GM13976 (cell line): ENCODE data around the gene SORBS2.

Experiments used
- DNase-seq: peaks from one replicate; pipeline ENCODE4 v3.0.0; 2012; ENCODE audit warnings: low spot score
- in situ Hi-C: fragments of 300-500 bp; cut with MboI; formaldehyde crosslinking; loops from one replicate; pipeline ENCODE4 v1.12.0; 2022; ENCODE audit warnings: low sequenced_read_pairs, mixed read lengths, inconsistent platforms; ENCODE audit not compliant: unreplicated experiment
- TF ChIP-seq, protein P1 (sequence below): IDR thresholded peaks from 2 replicates; pipeline ENCODE4 v1.5.1; 2012; ENCODE audit warnings: borderline replicate concordance, mild to moderate bottlenecking; ENCODE audit not compliant: insufficient read depth; ENCODE audit errors: extremely low read depth, missing control alignments, control extremely low read depth

Gene SORBS2

DNA sequence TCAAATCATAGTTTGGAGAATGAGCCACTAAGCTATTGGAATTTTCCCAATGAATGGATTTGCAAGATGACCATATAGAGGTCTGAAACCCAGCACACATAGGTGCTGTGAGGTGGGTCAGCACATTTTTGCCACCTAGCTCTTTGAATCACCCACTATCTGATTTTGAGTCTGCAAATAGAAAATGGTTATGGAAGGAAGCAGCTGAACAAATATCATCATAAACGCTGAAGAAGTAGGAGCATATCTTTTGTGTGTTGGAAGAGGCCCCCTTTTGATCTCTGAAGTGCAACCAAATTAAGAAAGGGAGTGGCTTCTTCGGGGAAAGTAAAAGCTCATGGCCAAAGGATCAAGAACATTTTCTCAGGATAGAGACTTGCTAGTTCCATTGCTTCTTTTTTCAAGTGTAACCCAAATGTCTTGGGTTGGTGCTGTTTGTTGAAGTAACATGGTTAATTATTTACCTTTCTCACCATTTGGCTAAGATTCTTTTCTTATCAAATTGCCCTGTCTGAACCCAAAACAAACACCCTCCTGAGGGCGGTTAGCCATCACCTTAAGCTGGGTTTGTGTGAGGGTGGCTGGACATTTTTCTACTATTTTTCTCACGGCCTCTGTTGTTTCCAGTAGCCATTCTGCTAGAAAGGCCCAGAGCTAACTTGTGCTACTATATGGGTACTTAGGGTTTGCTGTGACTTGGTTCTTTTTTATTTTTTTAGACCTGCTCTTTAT, 18.4 kb upstream of the SORBS2 start:
- in situ Hi-C loops = no loop called here
- no peak for DNase-seq
- TF ChIP-seq, protein P1, sequence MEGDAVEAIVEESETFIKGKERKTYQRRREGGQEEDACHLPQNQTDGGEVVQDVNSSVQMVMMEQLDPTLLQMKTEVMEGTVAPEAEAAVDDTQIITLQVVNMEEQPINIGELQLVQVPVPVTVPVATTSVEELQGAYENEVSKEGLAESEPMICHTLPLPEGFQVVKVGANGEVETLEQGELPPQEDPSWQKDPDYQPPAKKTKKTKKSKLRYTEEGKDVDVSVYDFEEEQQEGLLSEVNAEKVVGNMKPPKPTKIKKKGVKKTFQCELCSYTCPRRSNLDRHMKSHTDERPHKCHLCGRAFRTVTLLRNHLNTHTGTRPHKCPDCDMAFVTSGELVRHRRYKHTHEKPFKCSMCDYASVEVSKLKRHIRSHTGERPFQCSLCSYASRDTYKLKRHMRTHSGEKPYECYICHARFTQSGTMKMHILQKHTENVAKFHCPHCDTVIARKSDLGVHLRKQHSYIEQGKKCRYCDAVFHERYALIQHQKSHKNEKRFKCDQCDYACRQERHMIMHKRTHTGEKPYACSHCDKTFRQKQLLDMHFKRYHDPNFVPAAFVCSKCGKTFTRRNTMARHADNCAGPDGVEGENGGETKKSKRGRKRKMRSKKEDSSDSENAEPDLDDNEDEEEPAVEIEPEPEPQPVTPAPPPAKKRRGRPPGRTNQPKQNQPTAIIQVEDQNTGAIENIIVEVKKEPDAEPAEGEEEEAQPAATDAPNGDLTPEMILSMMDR = no peak

DNA sequence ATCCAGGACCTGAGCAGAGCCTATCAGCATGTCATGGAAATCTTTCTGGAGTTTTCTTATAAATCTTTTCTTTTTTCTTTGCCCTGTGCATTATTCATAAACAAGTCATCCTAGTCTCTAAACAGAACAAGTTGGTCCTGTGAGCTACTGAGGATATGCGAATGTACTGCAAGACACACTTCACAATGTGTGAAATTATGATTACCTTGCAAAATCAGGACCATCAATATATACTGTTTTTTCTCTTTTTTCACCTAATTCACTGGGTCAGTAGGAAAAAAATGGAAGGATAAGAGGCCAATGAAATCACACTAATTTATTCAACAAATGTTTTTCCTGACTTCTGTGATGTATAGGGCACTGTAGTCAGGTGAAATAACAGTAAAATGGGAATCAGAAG, 14.4 kb upstream of the SORBS2 start:
- in situ Hi-C loops = no loop called here
- no peak for DNase-seq
- TF ChIP-seq, protein P1 = no peak

DNA sequence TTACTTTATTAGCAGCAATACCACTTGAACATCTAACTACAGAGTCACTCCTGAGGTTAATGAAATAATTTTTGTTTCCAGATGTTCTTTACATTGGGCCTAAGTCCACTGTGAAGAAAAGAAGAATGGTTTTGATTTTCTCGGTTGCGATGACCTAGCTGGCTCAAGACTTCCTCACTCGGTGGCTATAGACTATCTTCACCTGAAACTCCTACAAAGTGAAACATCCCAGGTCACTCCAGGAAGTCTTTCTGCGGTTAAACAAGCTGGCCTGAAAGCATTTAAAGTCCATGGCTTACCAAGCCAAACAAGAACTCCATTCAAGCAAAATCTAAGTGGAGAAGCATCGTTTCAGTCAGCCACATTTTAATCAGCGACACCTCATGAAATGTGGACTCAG, 13.7 kb upstream of the SORBS2 start:
- in situ Hi-C loops = no loop called here
- DNase-seq = no peak
- TF ChIP-seq, protein P1 = no peak

DNA sequence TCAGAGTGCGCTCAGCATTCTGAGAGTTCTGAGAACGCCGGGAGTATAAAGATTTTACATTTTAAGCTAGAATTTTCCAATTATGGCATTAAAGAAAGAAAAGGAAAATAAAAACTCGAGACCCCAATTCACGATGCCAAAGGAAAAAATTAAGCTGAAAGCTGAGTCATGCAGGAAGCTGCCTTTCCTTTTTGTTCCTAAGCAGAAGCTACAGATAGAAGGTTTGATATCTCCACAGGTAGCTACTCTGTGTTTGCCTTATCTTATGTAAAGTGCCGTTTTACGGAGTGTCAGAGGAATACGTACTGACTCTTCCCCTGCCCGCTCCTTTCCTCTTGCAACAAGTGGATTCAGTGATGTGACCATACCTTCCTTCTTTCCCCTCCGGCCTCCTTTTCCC, 10.8 kb upstream of the SORBS2 start:
- in situ Hi-C loops = no loop called here
- DNase-seq = no peak
- TF ChIP-seq, protein P1 = no peak

DNA sequence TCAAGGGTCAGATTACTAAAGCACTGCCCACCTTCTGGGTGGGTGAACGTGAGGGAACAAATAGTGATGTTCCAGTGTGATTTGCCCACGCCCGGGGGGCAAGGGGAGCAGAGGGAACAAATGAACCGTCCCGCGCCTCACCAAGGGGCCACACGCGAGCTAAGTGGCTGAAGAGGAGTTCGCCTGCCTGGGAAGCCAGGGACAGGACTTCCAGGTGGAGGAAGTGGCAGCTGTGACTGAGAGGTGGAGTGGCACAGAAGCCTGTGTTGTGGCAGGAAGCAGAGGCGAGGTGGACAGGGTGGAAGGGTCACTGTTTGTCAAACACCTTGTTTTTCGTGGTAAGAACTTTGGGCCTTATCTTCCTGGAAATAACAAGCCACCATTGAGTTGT, 9.0 kb upstream of the SORBS2 start:
- DNase-seq = no peak
- TF ChIP-seq, protein P1 = no peak
- in situ Hi-C loops = no loop called here

DNA sequence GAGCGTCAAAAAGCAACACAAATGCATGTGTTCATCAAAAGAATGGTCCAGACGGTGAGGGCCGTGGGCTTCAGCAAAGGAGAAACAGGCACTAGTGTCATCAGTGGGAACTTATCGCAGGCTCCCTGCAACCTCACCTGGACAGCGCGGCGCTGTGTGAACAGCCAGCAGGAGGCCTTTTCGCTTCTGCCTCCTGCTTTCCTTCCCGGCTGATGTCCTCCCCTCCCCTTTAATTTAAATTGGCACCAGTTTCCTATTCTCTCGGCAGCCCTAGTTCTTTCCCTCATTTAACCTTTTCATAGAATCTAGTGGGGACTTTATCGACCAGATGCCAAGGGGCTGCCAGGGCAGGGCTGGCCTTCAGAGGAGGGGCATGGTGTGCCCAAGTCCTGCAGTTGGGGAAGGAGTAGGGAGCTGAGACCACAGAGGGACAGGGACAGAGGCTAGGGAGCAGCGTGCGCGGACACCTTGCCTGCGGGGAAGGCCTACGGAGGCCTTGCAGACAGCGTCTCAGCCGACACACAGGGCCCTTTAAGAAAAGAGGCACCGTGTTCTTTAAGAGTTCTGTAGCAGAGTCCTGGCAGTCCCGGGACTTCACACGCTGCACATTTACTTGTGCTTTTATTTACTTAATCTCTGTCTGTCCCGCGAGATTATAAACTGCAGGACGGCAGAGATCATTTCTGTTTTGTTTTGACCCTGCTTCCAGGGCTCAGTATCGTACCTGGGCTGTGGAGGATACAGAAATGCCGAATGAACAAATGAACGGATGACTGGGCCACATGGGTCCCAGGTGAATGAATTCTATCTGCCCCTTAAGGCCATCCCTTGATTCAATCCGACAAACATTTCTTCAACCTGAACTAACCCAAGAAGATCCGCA, 8.4 kb upstream of the SORBS2 start:
- TF ChIP-seq, protein P1 = no peak
- no peak for DNase-seq
- in situ Hi-C loops = no loop called here
